HEK293 (cell line): ENCODE results near the gene SPRR4.

Source experiments
- CTCF ChIA-PET: fragments of 350-600 bp; formaldehyde crosslinking; extraction: SDS; loops from one replicate; lab custom pipeline; 2021; ENCODE audit warnings: antibody characterized with exemption; lab: Yijun Ruan, JAX
- POLR2A ChIA-PET: fragments of 300-600 bp; formaldehyde crosslinking; extraction: SDS; loops from one replicate; lab custom pipeline; 2020; ENCODE audit warnings: antibody characterized with exemption, inconsistent platforms; lab: Yijun Ruan, JAX
- H3K27ac ChIP-seq: fragments of 200-500 bp; sonication (Bioruptor generic); 2 replicates; pipeline ENCODE4 v1.5.1; 2014; ENCODE audit warnings: low read depth, low read length, control low read depth, inconsistent platforms; ENCODE audit errors: extremely low read depth
- H3K36me3 ChIP-seq, 2 experiments: fragments of 200-500 bp in 1 of 2; sonication (Bioruptor generic) in 1 of 2; 1 replicate in 1 of 2; 2 replicates in 1 of 2; pipeline ENCODE4 v1.5.1; 2014 to 2017; ENCODE audit warnings: inconsistent platforms in 2 of 2, low read length in 2 of 2; ENCODE audit not compliant: control insufficient read depth in 2 of 2, insufficient read depth in 1 of 2
- H3K4me1 ChIP-seq: fragments of 200-500 bp; sonication (Bioruptor generic); 2 replicates; pipeline ENCODE4 v1.5.1; 2014; ENCODE audit warnings: mild to moderate bottlenecking, low read length, inconsistent platforms; ENCODE audit not compliant: control insufficient read depth, insufficient read depth
- H3K4me3 ChIP-seq: 2 replicates; pipeline ENCODE4 v1.5.1; 2011; ENCODE audit warnings: low read depth, mild to moderate bottlenecking, control low read depth, low read length, moderate library complexity
- H3K9me3 ChIP-seq: fragments of 200-500 bp; sonication (Bioruptor generic); 2 replicates; pipeline ENCODE4 v1.5.1; 2014; ENCODE audit warnings: low read depth, low read length, inconsistent platforms; ENCODE audit not compliant: control insufficient read depth, insufficient read depth
- ATF2 ChIP-seq: fragments of 450-650 bp; formaldehyde crosslinking; IDR thresholded peaks from 2 replicates; pipeline ENCODE4 v1.5.1; 2016; ENCODE audit warnings: missing biosample characterization, missing genetic modification characterization, low read depth
- CTCF ChIP-seq: fragments of 450-650 bp; formaldehyde crosslinking; IDR thresholded peaks from 2 replicates; pipeline ENCODE4 v1.5.1; 2016; ENCODE audit warnings: missing biosample characterization, missing genetic modification characterization
- ELK4 ChIP-seq: IDR thresholded peaks from 2 replicates; pipeline ENCODE4 v1.6.1; 2011; ENCODE audit warnings: mild to moderate bottlenecking, low read depth, low read length, borderline replicate concordance
- HOXC10 ChIP-seq: sonication (generic); formaldehyde crosslinking; IDR thresholded peaks from 2 replicates; pipeline ENCODE4 v1.8.1; 2023; ENCODE audit warnings: mild to moderate bottlenecking, missing genetic modification reagents
- MEIS1 ChIP-seq: sonication (generic); formaldehyde crosslinking; IDR thresholded peaks from 2 replicates; pipeline ENCODE4 v1.8.1; 2022; ENCODE audit warnings: missing genetic modification reagents, mild to moderate bottlenecking, borderline replicate concordance
- PRDM1 ChIP-seq: fragments of 450-650 bp; formaldehyde crosslinking; IDR thresholded peaks from 2 replicates; pipeline ENCODE4; 2016; ENCODE audit warnings: missing biosample characterization, missing genetic modification characterization
- REPIN1 ChIP-seq: fragments of 450-650 bp; formaldehyde crosslinking; IDR thresholded peaks from 2 replicates; pipeline ENCODE4 v1.5.1; 2017; ENCODE audit warnings: missing biosample characterization, missing genetic modification characterization, low read depth
- TRIM28 ChIP-seq: IDR thresholded peaks from 2 replicates; pipeline ENCODE4 v1.6.1; 2011; ENCODE audit warnings: low read length, control low read depth, borderline replicate concordance
- ZBTB26 ChIP-seq: fragments of 450-650 bp; formaldehyde crosslinking; optimal IDR thresholded peaks from 2 replicates; pipeline ENCODE3; 2016; ENCODE audit warnings: missing biosample characterization, mild to moderate bottlenecking, missing genetic modification characterization
- ZNF10 ChIP-seq: fragments of 450-650 bp; formaldehyde crosslinking; IDR thresholded peaks from 2 replicates; pipeline ENCODE4 v1.5.1; 2017; ENCODE audit warnings: missing biosample characterization, missing genetic modification characterization
- ZNF223 ChIP-seq: fragments of 450-650 bp; formaldehyde crosslinking; IDR thresholded peaks from 2 replicates; pipeline ENCODE4 v1.5.1; 2016; ENCODE audit warnings: missing biosample characterization, missing genetic modification characterization
- ZNF280C ChIP-seq: fragments of 450-650 bp; formaldehyde crosslinking; IDR thresholded peaks from 2 replicates; pipeline ENCODE4 v1.5.1; 2016; ENCODE audit warnings: missing biosample characterization, missing genetic modification characterization
- ZNF394 ChIP-seq: fragments of 450-650 bp; formaldehyde crosslinking; IDR thresholded peaks from 2 replicates; pipeline ENCODE4 v1.5.1; 2016; ENCODE audit warnings: missing biosample characterization, missing genetic modification characterization, mild to moderate bottlenecking, moderate library complexity, borderline replicate concordance
- ZNF501 ChIP-seq: fragments of 450-650 bp; formaldehyde crosslinking; IDR thresholded peaks from 2 replicates; pipeline ENCODE4 v1.5.1; 2016; ENCODE audit warnings: missing biosample characterization, missing genetic modification characterization
- ZNF510 ChIP-seq: fragments of 450-650 bp; formaldehyde crosslinking; IDR thresholded peaks from 2 replicates; pipeline ENCODE4 v1.5.1; 2018; ENCODE audit warnings: mild to moderate bottlenecking, missing genetic modification characterization, missing biosample characterization; ENCODE audit not compliant: insufficient replicate concordance
- ZNF670 ChIP-seq: fragments of 450-650 bp; formaldehyde crosslinking; IDR thresholded peaks from 2 replicates; pipeline ENCODE4 v1.5.1; 2016; ENCODE audit warnings: missing biosample characterization, missing genetic modification characterization, low read depth
- ZNF791 ChIP-seq: fragments of 450-650 bp; formaldehyde crosslinking; IDR thresholded peaks from 2 replicates; pipeline ENCODE4 v1.5.1; 2016; ENCODE audit warnings: missing biosample characterization, missing genetic modification characterization
- ZSCAN30 ChIP-seq: fragments of 450-650 bp; IDR thresholded peaks from 2 replicates; pipeline ENCODE4 v1.5.1; 2018; ENCODE audit warnings: missing biosample characterization, mild to moderate bottlenecking, missing genetic modification characterization, moderate library complexity

The SPRR4 gene, protein sequence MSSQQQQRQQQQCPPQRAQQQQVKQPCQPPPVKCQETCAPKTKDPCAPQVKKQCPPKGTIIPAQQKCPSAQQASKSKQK

DNA sequence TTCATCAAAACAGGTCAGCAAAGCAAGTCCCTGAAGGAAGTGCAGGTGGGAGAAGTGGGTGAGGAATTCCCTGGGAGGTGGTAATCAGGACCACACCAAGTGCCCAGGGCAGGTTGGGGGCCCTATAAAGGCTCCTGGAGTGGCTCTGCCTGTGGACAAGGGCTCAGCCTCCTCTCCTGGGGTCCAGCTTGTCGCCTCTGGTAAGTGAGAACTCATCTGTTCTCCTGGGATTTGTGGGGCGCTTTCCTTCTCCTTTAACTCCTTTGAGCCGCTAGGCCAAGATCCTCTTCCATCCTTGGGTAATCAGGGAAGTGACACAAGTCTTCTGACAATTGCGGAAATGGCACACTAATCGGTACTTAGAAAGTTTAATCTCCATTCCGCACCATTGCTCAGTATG lies at the start of gene SPRR4:
Gene SPRR4 (plus strand): TSS at position 154 of the 400 bp plus-strand sequence. CDS start 1,243 bp downstream, outside the sequence.
- Histone ChIP-seq H3K36me3 (no peaks in the 10 kb centered on the region), H3K4me1 (no peaks in the 10 kb centered on the region), H3K4me3 (no peak within 1 kb of the TSS), H3K9me3 (no peaks in the 10 kb centered on the region)
- CTCF ChIA-PET, result no interaction called here
- TF ChIP-seq PRDM1 (no peak), ZNF501 (tag by site-specific recombination) (no peak), ATF2 (tag by site-specific recombination) (no peak), ZNF670 (tag by site-specific recombination) (no peak), HOXC10 (no peak), MEIS1 (CRISPR knock-in tag) (no peak), ZBTB26 (tag by site-specific recombination) (no peak), ZNF394 (no peak)
- TF ChIP-seq, all 188 proteins: peak for 0
- H3K27ac ChIP-seq, result no peak within 1 kb of the TSS
- POLR2A ChIA-PET, result no interaction called here

DNA sequence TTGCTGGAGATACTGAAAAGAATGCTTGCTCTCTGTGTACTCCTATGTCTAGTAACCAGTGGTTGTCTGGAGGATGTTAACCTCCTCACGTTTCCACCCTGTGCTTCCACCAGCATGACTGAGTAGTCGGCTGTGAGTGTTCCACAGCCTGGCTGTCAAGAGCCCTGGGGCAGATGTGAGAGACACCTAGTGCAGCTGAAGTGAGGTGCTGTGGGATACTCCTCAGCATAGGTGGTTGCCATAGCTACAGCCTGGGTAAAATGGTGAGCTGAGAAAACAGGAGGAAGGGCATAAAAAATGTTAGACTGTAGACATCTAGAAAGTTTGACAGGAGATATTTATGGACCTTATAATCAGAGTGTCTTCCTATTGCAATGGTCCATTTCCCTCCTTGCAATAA lies 46.3 kb upstream of the SPRR4 start:
- no peak overlapping the region for H3K27ac ChIP-seq
- H3K36me3 ChIP-seq, result no peaks in the 10 kb centered on the region
- no peaks in the 10 kb centered on the region for H3K4me1 ChIP-seq
- H3K4me3 ChIP-seq, result no peak overlapping the region
- POLR2A ChIA-PET, result interaction anchor here (0.6 kb wide), 1 partner anchor 815 kb away, joined by 6 read pairs; no protein-coding TSS in a partner anchor
- TF ChIP-seq ZSCAN30 (tag by site-specific recombination) (no peak), ZNF791 (tag by site-specific recombination) (no peak)
- H3K9me3 ChIP-seq, result no peaks in the 10 kb centered on the region
- CTCF ChIA-PET, result interaction anchor here (1.0 to 1.2 kb wide), 2 partner anchors 45 to 271 kb away, joined by 4 to 7 read pairs; no protein-coding TSS in a partner anchor

DNA sequence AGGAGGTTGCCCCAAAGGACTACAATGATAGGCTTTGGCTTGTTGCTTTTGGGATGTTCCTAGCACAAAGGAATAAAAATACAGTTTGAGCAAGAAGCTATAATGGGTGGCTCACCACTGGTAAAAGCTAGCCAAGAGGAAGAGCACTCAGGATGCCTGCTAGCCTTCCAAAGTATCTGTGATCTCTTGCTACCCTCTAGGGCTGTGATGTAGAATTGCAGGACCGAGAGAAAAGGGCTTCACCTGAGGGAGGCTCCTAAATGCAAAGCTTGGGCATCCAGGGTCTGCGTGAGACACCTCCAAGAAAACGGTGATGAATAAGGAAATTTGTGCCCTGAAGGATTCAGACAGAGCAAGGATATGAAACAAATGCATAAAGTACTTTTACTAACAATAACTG lies 44.4 kb upstream of the SPRR4 start:
- Histone ChIP-seq H3K9me3 (no peaks in the 10 kb centered on the region), H3K27ac (no peak overlapping the region), H3K4me3 (no peak overlapping the region), H3K4me1 (no peaks in the 10 kb centered on the region), H3K36me3 (no peaks in the 10 kb centered on the region)
- CTCF ChIA-PET, result interaction anchor here (0.5 to 2.2 kb wide), 14 partner anchors 9 to 431 kb away, joined by 3 to 15 read pairs (median 5); partner anchors contain the start of gene SMCP
- TF ChIP-seq ZNF280C (tag by site-specific recombination) (no peak), ZNF223 (tag by site-specific recombination) (no peak), TRIM28 (peak; percentile 83; the same call in 1 of the 2 replicates), CTCF (tag by site-specific recombination) (no peak), REPIN1 (no peak), ZNF510 (tag by site-specific recombination) (no peak), ZNF10 (tag by site-specific recombination) (no peak), ELK4 (no peak)
- POLR2A ChIA-PET, result no interaction called here
